SK-N-MC (cell line): ENCODE data around the gene PRCD.

Experiments used
- DNase-seq: peaks from one replicate; pipeline ENCODE4 v3.0.0-alpha.2; 2011; ENCODE audit warnings: low read depth, low spot score
- H3K27ac ChIP-seq: fragments of 200-600 bp; sonication (generic); 2 replicates; pipeline ENCODE4 v1.5.1; 2016; ENCODE audit warnings: mixed run types
- H3K36me3 ChIP-seq: fragments of 200-600 bp; sonication (generic); 2 replicates; pipeline ENCODE4 v1.6.1; 2017; ENCODE audit warnings: antibody characterized with exemption, low read length, mixed read lengths; ENCODE audit not compliant: insufficient read depth
- H3K4me3 ChIP-seq: fragments of 200-600 bp; sonication (generic); 2 replicates; pipeline ENCODE4 v1.5.1; 2016
- H3K9ac ChIP-seq: fragments of 200-600 bp; sonication (generic); 2 replicates; pipeline ENCODE4 v1.8.0; 2017; ENCODE audit warnings: mixed run types, mixed read lengths; ENCODE audit not compliant: insufficient read length
- H3K9me3 ChIP-seq: fragments of 200-600 bp; sonication (generic); 2 replicates; pipeline ENCODE4 v1.6.1; 2017; ENCODE audit warnings: low read depth, mild to moderate bottlenecking, antibody characterized with exemption, low read length, moderate library complexity, mixed read lengths
- EZH2 ChIP-seq: fragments of 200-600 bp; sonication (generic); IDR thresholded peaks from one replicate; pipeline ENCODE4 v1.6.1; 2017; ENCODE audit warnings: antibody characterized with exemption
- FOXP2 ChIP-seq: optimal IDR thresholded peaks from 2 replicates; pipeline ENCODE3; 2011; ENCODE audit warnings: mild to moderate bottlenecking, moderate library complexity; ENCODE audit not compliant: insufficient read depth; ENCODE audit errors: extremely low read length, control extremely low read depth
- POLR2AphosphoS5 ChIP-seq: IDR thresholded peaks from 2 replicates; pipeline ENCODE4 v1.6.1; 2012; ENCODE audit warnings: mild to moderate bottlenecking, low read depth, low read length, borderline replicate concordance

The PRCD gene

DNA sequence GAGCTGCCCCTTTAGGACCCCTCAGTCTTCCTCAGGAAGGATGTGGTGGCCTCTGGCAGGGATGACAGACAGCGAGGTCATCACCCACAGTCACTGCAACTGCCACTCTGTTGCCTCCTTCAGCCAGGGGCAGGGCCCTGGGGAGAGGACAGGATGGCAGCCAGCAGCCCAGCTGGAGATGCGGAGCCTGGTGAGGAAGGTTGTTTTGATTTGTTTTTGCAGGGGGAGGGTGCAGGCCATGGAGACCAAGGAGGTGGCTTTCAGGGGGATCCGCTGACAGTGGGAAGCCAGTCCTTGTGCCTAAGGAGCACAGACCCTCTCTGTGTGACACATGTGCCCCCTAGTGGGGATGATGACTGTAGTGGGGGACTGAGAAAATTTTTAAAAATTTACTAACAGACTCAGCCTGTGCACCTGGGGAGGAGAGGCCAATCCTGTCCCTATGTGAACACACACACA, 7.4 kb downstream of the PRCD start:
- Histone ChIP-seq H3K9me3 (no peaks in the 10 kb centered on the region), H3K9ac (no peak overlapping the region), H3K27ac (no peak overlapping the region), H3K36me3 (no peaks in the 10 kb centered on the region), H3K4me3 (no peak overlapping the region)
- no peak for TF ChIP-seq EZH2
- no peak for TF ChIP-seq FOXP2
- no peak for TF ChIP-seq POLR2AphosphoS5
- DNase-seq: peak; percentile 57

DNA sequence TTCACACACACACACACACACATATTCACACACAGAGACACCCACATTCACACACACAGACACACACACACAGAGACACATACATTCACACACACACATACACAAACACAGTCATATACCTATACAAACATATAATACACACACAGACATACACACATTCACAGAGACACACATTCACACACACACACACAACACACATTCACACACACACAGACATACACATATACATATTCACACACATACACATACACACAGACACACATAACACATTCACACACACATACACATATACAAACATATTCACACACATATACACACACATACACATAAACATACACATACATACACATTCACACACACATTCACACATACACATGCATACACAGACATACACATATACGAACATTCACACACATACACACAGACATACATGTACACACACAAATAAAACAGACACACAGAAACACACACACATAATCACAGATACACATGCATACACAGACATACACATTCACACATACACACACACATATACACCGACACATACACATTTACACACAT, 7.9 kb downstream of the PRCD start:
- no peak for DNase-seq
- TF ChIP-seq EZH2 (no peak), FOXP2 (no peak), POLR2AphosphoS5 (no peak)

DNA sequence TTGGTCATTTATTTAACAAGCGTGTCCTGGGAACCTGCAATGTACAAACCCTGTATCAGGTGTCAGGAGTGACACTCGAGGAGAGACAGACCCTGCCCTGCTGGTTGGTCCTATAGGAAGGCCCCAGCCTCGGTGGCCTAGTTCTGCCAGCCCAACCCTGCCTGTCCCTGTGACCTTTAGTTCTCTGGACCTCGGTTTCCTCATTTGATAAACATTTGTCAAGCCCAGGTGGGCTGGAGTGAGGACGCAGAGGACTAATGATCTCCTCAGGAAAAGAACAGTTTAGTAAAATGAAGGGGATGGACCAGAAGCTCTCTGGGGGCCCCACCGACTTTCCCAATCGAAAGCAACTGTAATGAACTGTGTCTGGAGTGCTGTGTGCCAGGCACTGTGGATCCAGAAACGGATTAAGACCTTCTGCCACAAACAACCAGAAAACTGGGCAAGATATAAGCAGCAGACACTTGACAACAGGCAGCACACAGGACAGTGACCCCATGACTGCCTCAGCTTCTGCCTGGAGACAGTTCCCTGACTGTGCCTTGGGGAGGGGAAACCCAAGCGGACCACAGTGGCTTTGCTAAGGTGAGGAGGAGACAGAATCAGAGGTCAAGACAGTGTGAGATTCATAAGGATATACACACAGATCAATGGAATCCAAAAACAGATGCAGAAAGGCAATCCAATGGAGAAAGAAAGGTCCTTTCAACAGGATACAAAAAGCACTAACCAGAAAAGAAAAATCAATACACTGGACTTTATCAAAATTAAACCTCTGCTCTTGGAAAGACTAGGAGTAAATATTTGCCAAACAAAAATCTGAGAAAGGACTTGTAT, 8.8 kb downstream of the PRCD start:
- Histone ChIP-seq H3K9me3 (no peaks in the 10 kb centered on the region), H3K4me3 (no peak overlapping the region), H3K27ac (0 out of 2 replicates have a peak overlapping the region, but pooled peaks have one; percentile 19), H3K36me3 (no peaks in the 10 kb centered on the region), H3K9ac (no peak overlapping the region)
- TF ChIP-seq EZH2: no peak
- TF ChIP-seq POLR2AphosphoS5: no peak
- TF ChIP-seq FOXP2: no peak
- no peak for DNase-seq

More for the DNA sequence above, 7.9 kb downstream of the PRCD start:
- Histone ChIP-seq H3K27ac (no peak overlapping the region), H3K9me3 (no peaks in the 10 kb centered on the region), H3K4me3 (no peak overlapping the region), H3K9ac (no peak overlapping the region), H3K36me3 (no peaks in the 10 kb centered on the region)

DNA sequence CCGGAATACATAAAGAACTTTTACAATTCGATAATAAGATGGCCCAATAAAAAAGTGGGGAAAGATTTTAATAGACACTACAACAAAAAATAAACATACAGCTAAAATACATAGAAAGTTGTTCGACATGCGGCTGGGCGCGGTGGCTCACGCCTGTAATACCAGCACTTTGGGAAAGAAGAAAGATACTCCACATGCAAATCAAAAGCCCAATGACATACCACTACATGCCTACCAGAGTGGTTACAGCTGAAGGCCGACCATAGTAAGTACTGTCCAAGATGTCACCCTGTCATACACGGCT, 9.3 kb downstream of the PRCD start:
- no peak overlapping the region for H3K9ac ChIP-seq
- TF ChIP-seq POLR2AphosphoS5 (no peak), EZH2 (no peak), FOXP2 (no peak)
- H3K4me3 ChIP-seq: no peak overlapping the region
- no peaks in the 10 kb centered on the region for H3K36me3 ChIP-seq
- 0 out of 2 replicates have a peak overlapping the region, but pooled peaks have one; percentile 19 for H3K27ac ChIP-seq
- no peaks in the 10 kb centered on the region for H3K9me3 ChIP-seq
- DNase-seq: no peak

DNA sequence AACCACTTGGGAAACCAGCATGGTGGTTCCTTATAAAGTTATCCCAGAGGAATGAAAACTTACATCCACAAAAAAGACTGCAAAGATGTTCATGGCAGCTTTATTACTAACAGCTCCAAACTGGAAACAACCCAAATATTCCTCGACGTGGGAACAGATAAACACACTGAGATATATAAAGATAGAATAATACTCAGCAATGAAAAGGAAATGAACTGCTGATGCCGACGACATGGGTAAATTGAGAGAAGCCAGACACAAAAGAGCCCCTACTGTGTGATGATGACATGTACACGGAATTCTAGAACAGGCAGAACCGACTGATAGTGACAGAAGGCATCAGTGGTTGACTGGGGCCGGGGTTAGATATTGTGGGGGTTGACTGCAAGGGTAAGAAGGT, 9.7 kb downstream of the PRCD start:
- H3K9ac ChIP-seq: no peak overlapping the region
- H3K36me3 ChIP-seq: no peaks in the 10 kb centered on the region
- H3K4me3 ChIP-seq: no peak overlapping the region
- TF ChIP-seq FOXP2 (no peak), POLR2AphosphoS5 (no peak)
- H3K27ac ChIP-seq: no peak overlapping the region
- DNase-seq: no peak
- no peaks in the 10 kb centered on the region for H3K9me3 ChIP-seq

DNA sequence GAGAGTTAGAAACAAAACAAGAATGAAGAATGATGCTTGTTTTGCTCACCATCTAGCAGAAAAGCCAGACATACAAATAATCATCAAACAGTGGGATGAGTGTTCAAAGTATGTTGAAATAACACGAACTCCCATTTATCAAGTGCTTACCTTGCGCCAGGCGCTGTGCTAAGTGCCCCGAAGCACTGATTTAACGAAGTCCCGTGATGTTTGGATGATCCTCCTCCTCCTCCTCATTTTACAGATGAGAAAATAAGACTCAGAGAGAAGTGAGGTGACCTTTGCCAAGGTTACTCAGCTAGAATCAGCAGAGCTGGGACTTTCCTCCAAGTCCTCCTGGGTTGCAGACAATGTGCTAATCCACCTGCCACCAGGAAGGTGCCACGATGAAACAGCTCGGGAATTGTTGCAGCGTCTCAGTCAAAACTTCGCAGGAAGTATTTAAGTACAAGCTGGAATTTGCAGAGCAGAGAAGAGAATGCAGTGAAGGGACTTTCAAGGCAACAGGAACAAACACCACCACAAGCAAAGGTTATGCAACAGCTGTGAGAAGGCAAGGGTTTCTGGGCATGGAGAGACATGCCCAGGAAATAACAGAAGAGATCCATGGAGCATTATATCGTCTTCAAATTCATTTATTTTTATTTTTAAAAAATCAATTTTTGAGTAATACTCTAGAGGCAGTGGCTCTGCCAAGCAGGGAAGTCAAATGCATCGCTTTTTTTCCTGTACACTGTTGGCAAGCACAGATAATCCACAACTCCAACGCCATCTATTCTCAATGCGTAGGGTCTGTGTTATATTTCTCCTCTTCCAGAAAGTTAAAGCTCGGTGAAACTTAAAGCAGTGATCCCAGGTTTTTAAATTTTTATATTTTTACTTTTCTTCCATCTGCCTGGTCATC, 11.1 kb downstream of the PRCD start:
- TF ChIP-seq FOXP2: no peak
- no peak for TF ChIP-seq POLR2AphosphoS5
- no peak for TF ChIP-seq EZH2
- no peaks in the 10 kb centered on the region for H3K36me3 ChIP-seq
- H3K9ac ChIP-seq: no peak overlapping the region
- no peak overlapping the region for H3K27ac ChIP-seq
- no peaks in the 10 kb centered on the region for H3K9me3 ChIP-seq
- peak overlapping the region; percentile 7; the same call in 1 of the 2 replicates for H3K4me3 ChIP-seq
- no peak for DNase-seq

DNA sequence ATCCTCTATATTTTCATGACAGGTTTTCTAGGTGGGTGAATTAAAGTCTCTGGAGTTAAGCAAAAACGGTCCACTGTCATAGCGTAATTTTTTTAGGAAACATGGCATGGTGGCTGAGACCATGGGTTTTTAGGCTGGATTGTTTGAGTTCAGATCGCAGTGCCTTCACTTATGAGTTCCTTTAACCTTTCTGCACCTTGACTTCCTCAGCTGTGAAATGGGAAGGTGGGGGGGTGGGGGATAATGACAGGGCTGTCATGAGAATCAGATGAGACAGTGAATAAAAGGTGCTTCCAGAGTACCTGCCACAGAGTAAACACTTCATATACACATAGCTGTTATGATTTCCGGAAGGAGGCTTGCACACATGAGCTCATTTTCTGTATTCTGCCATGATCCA, 11.8 kb downstream of the PRCD start:
- no peak overlapping the region for H3K9ac ChIP-seq

More for the DNA sequence above, 11.8 kb downstream of the PRCD start:
- TF ChIP-seq FOXP2 (no peak), EZH2 (no peak), POLR2AphosphoS5 (no peak)
- Histone ChIP-seq H3K27ac (no peak overlapping the region), H3K36me3 (no peaks in the 10 kb centered on the region), H3K4me3 (no peak overlapping the region), H3K9me3 (no peaks in the 10 kb centered on the region)
- no peak for DNase-seq
